ENCODE measurements around the gene PLEKHB1. TPM values are rescaled to one million over a fixed set of nuclear protein-coding genes. Genes with fewer than 3 reads are reported as not detected.
"Not testable (repeated sequence)": the region's sequence is repeated elsewhere in the genome, so short reads cannot be mapped to it uniquely, and the experiment has no call there.

PLEKHB1 gene
- total RNA-seq, 4 donors from 2014 or later: 25.1 to 98.8 (median 77.4) TPM

GRCh38 chr11:73670808-73671207 is 24.4 kb downstream of the PLEKHB1 start:
- Histone ChIP-seq H3K36me3 (no peaks in the 10 kb centered on the region), H3K4me3 (replicated peaks in 1 of 3) (no peak overlapping the region), H3K4me1 (no peaks in the 10 kb centered on the region), H3K9me3 (no peaks in the 10 kb centered on the region), H3K27me3 (no peaks in the 10 kb centered on the region), H3K27ac (no peak overlapping the region)
- 73 to 80% methylated on average over 3 of the region's 3 CpGs for WGBS, 2 donors
- DNase-seq: no peak
- intact Hi-C loops (cut with DNase I): no loop called here
- TF ChIP-seq CTCF (IDR thresholded peaks at IDR 0.05) (no peak), POLR2A (IDR thresholded peaks at IDR 0.05) (no peak)

- TF ChIP-seq CTCF (IDR thresholded peaks at IDR 0.05) (no peak), POLR2A (IDR thresholded peaks at IDR 0.05) (no peak)
- Histone ChIP-seq H3K36me3 (peaks cover 0 to 2% of the 10 kb centered on the region in 2 donors), H3K4me1 (no peaks in the 10 kb centered on the region), H3K9me3 (no peaks in the 10 kb centered on the region), H3K27me3 (no peaks in the 10 kb centered on the region), H3K27ac (no peak overlapping the region), H3K4me3 (replicated peaks in 1 of 3) (no peak overlapping the region)
- WGBS, 2 donors: 86 to 87% methylated on average over 6 of the region's 6 CpGs
- intact Hi-C loops (cut with DNase I): no loop called here
- DNase-seq: no peak
Measured at GRCh38 chr11:73671701-73672100, 25.3 kb downstream of the PLEKHB1 start.

- H3K27ac ChIP-seq; H3K9me3 ChIP-seq; DNase-seq; H3K4me1 ChIP-seq; H3K27me3 ChIP-seq; intact Hi-C loops (cut with DNase I); H3K4me3 ChIP-seq (replicated peaks in 1 of 3): not testable (repeated sequence)
- peaks cover 11% of the 10 kb centered on the region in 2 donors for H3K36me3 ChIP-seq
- WGBS, 2 donors: 91% methylated on average over 5 of the region's 5 CpGs
Measured at GRCh38 chr11:73676552-73676951, 30.2 kb downstream of the PLEKHB1 start.

GRCh38 chr11:73680687-73681086 is 34.3 kb downstream of the PLEKHB1 start:
- Histone ChIP-seq H3K4me1 (peaks cover 0 to 5% of the 10 kb centered on the region in 2 donors), H3K4me3 (replicated peaks in 1 of 3) (no peak overlapping the region), H3K36me3 (peaks cover 11% of the 10 kb centered on the region in 2 donors), H3K27ac (no peak overlapping the region), H3K27me3 (no peaks in the 10 kb centered on the region), H3K9me3 (no peaks in the 10 kb centered on the region)
- WGBS, 2 donors: 68 to 74% methylated on average over 2 of the region's 2 CpGs
- intact Hi-C loops (cut with DNase I): no loop called here
- no peak for DNase-seq
- TF ChIP-seq CTCF (IDR thresholded peaks at IDR 0.05) (no peak), POLR2A (IDR thresholded peaks at IDR 0.05) (no peak)

- WGBS, 2 donors: 94 to 96% methylated on average over 4 of the region's 4 CpGs
- H3K4me3 ChIP-seq (replicated peaks in 1 of 3): no peak overlapping the region
- intact Hi-C loops (cut with DNase I): no loop called here
- no peaks in the 10 kb centered on the region for H3K36me3 ChIP-seq
- H3K27ac ChIP-seq: no peak overlapping the region
- no peaks in the 10 kb centered on the region for H3K9me3 ChIP-seq
- H3K27me3 ChIP-seq: no peaks in the 10 kb centered on the region
- H3K4me1 ChIP-seq: no peaks in the 10 kb centered on the region
- DNase-seq: no peak
- no peak for TF ChIP-seq CTCF (IDR thresholded peaks at IDR 0.05)
- TF ChIP-seq POLR2A (IDR thresholded peaks at IDR 0.05): no peak
Measured at GRCh38 chr11:73693899-73694525, 47.6 kb downstream of the PLEKHB1 start.

Data from thyroid gland (tissue), 4 donors.